HepG2 (cell line): ENCODE measurements around the gene TCF25. TPM values are rescaled to one million over a fixed set of nuclear protein-coding genes. Genes with fewer than 3 reads are reported as not detected.

Source experiments
- AHR ChIP-seq: IDR thresholded peaks from 2 replicates; pipeline ENCODE4 v1.6.1; 2018; ENCODE audit warnings: missing genetic modification reagents, missing compliant biosample characterization
- CHD2 ChIP-seq: IDR thresholded peaks from 2 replicates; pipeline ENCODE4 v1.6.1; 2011; ENCODE audit warnings: low read depth, low read length, improper control_type of control experiment
- FLYWCH1 ChIP-seq: sonication (generic); formaldehyde crosslinking; IDR thresholded peaks from 2 replicates; pipeline ENCODE4 v1.8.1; 2023; ENCODE audit warnings: mild to moderate bottlenecking, missing genetic modification reagents
- NFRKB ChIP-seq: fragments of 450-650 bp; IDR thresholded peaks from 2 replicates; pipeline ENCODE4 v1.6.1; 2017
- PCBP1 ChIP-seq: fragments of 200-400 bp; formaldehyde crosslinking; IDR thresholded peaks from 2 replicates; pipeline ENCODE4 v1.6.1; 2017; ENCODE audit warnings: mild to moderate bottlenecking, low read depth, low read length, borderline replicate concordance
- SOX6 ChIP-seq, 2 experiments: fragments of 450-650 bp in 1 of 2; sonication (generic) in 1 of 2; formaldehyde crosslinking in 1 of 2; IDR thresholded peaks; 2 replicates each; pipeline versions ENCODE4 v1.4.0 to v1.6.1; 2017 to 2020; ENCODE audit warnings: antibody characterized with exemption in 1 of 2, mild to moderate bottlenecking in 1 of 2, missing genetic modification reagents in 1 of 2
- SRF ChIP-seq: IDR thresholded peaks from 2 replicates; pipeline ENCODE4 v1.6.1; 2011; ENCODE audit warnings: mild to moderate bottlenecking, low read depth, low read length, moderate library complexity
- ZNF136 ChIP-seq: sonication (generic); formaldehyde crosslinking; IDR thresholded peaks from 2 replicates; pipeline ENCODE4 v1.8.1; 2022; ENCODE audit warnings: low read depth, mild to moderate bottlenecking, moderate library complexity, missing genetic modification reagents
- ZNF232 ChIP-seq: sonication (generic); formaldehyde crosslinking; IDR thresholded peaks from 2 replicates; pipeline ENCODE4 v1.4.0; 2020; ENCODE audit warnings: missing genetic modification reagents, borderline replicate concordance
- ZNF607 ChIP-seq: sonication (generic); formaldehyde crosslinking; IDR thresholded peaks from 2 replicates; pipeline ENCODE4 v1.5.1; 2020; ENCODE audit warnings: missing genetic modification reagents, mild to moderate bottlenecking, borderline replicate concordance
- polyA plus RNA-seq, 8 experiments: library from polyadenylated mRNA; depleted of rRNA in 3 of 8; stranded (reverse) in 7 of 8; unstranded in 1 of 8; fragments of >200 nt; fragmentation: Illumina TruSeq in 4 of 8; extraction: Trizol in 4 of 8; gene quantifications; 2 replicates each; pipeline versions ENCODE4 v1.2.1 to v1.2.3, GENCODE V29; 2011 to 2016; ENCODE audit warnings: low read depth in 4 of 8, missing spikeins in 1 of 8, mixed read lengths in 1 of 8; ENCODE audit not compliant: insufficient read depth in 1 of 8
- total RNA-seq, 5 experiments: library from RNA; depleted of rRNA; stranded (reverse); fragments of >200 nt; fragmentation: Illumina TruSeq; extraction: Trizol; gene quantifications; 2 replicates each; pipeline ENCODE4 v1.2.3, GENCODE V29; 2016; ENCODE audit warnings: low read depth in 1 of 5
- TF ChIP-seq, protein P1 (sequence below): sonication (generic); formaldehyde crosslinking; IDR thresholded peaks from 2 replicates; pipeline ENCODE4 v1.8.0; 2022; ENCODE audit warnings: mild to moderate bottlenecking, missing genetic modification reagents, moderate library complexity
- TF ChIP-seq, protein P2 (sequence below): IDR thresholded peaks from 2 replicates; pipeline ENCODE4 v1.6.1; 2016; ENCODE audit warnings: missing compliant biosample characterization, missing genetic modification reagents, borderline replicate concordance
- TF ChIP-seq, protein P3 (sequence below): sonication (generic); formaldehyde crosslinking; IDR thresholded peaks from 2 replicates; pipeline ENCODE4 v1.4.0; 2020; ENCODE audit warnings: missing genetic modification reagents, borderline replicate concordance
- TF ChIP-seq, protein P4 (sequence below): sonication (generic); formaldehyde crosslinking; IDR thresholded peaks from 2 replicates; pipeline ENCODE4 v1.4.0; 2020; ENCODE audit warnings: missing genetic modification reagents
- TF ChIP-seq, protein P5 (sequence below): IDR thresholded peaks from 2 replicates; pipeline ENCODE4 v1.6.1; 2012; ENCODE audit warnings: low read depth, low read length, improper control_type of control experiment
- TF ChIP-seq, protein P6 (sequence below): sonication (generic); formaldehyde crosslinking; IDR thresholded peaks from 2 replicates; pipeline ENCODE4 v1.4.0; 2020; ENCODE audit warnings: mild to moderate bottlenecking, missing genetic modification reagents
- TF ChIP-seq, protein P7 (sequence below): sonication (generic); formaldehyde crosslinking; IDR thresholded peaks from 2 replicates; pipeline ENCODE4 v1.5.0; 2020; ENCODE audit warnings: missing genetic modification reagents, mild to moderate bottlenecking, borderline replicate concordance
- TF ChIP-seq, protein P8 (sequence below): sonication (generic); formaldehyde crosslinking; IDR thresholded peaks from 2 replicates; pipeline ENCODE4 v1.4.0; 2020; ENCODE audit warnings: mild to moderate bottlenecking, missing genetic modification reagents

The TCF25 gene
- total and polyA plus RNA-seq, 2 of the 13 experiments (the other 11 are each of a cell fraction or from before 2014, with no cell fraction given): 138 to 206 TPM

DNA sequence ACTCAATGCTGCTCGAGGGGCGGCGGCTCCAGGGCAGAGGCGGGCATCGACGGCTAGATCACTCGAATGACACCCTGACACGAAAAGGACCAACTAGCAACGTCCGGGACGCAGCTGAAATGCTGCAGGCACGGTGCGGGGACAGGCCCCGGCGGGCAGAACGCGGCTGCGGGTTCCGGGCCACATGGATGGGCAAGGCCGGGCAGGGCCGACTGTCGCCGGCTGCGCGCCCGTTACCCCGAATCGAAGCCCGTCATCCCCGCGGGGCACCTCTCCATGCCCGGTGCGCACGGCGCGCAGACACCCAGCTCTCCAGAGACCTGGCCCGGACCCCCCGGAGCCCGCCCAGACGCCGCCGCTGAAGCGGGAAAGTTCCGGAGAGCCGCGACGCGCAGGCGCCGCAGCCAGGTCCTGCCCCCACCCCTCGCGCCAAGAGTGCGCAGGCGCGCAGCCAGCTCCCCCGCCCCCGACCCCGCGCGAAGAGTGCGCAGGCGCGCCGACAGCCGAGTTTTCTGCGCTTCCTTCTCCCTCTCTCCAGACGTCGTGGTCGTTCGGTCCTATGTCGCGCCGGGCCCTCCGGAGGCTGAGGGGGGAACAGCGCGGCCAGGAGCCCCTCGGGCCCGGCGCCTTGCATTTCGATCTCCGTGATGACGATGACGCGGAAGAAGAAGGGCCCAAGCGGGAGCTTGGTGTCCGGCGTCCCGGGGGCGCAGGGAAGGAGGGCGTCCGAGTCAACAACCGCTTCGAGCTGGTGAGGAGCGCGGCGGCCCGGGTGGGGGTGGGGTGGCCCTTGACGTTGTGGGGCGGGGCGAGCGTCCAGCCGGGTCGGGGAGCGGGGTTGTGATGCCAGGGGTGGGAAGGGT lies at the start of gene TCF25 (continued):
- TF ChIP-seq, protein P1, sequence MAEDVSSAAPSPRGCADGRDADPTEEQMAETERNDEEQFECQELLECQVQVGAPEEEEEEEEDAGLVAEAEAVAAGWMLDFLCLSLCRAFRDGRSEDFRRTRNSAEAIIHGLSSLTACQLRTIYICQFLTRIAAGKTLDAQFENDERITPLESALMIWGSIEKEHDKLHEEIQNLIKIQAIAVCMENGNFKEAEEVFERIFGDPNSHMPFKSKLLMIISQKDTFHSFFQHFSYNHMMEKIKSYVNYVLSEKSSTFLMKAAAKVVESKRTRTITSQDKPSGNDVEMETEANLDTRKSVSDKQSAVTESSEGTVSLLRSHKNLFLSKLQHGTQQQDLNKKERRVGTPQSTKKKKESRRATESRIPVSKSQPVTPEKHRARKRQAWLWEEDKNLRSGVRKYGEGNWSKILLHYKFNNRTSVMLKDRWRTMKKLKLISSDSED: peak; percentile 95
- TF ChIP-seq FLYWCH1 (CRISPR knock-in tag): no peak
- TF ChIP-seq ZNF136: peak; percentile 87; the same call in 1 of the 2 replicates
- TF ChIP-seq, protein P2, sequence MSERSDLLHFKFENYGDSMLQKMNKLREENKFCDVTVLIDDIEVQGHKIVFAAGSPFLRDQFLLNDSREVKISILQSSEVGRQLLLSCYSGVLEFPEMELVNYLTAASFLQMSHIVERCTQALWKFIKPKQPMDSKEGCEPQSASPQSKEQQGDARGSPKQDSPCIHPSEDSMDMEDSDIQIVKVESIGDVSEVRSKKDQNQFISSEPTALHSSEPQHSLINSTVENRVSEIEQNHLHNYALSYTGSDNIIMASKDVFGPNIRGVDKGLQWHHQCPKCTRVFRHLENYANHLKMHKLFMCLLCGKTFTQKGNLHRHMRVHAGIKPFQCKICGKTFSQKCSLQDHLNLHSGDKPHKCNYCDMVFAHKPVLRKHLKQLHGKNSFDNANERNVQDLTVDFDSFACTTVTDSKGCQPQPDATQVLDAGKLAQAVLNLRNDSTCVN (CRISPR knock-in tag): peak; percentile 62
- 0 out of 2 replicates have a peak, but pooled peaks have one; percentile 50 for TF ChIP-seq CHD2
- no peak for TF ChIP-seq NFRKB
- no peak for TF ChIP-seq SRF
- no peak for TF ChIP-seq SOX6 (IDR thresholded peaks at IDR 0.05)
- TF ChIP-seq SOX6 (CRISPR knock-in tag; IDR thresholded peaks at IDR 0.05): peak; percentile 60
- TF ChIP-seq, protein P3, sequence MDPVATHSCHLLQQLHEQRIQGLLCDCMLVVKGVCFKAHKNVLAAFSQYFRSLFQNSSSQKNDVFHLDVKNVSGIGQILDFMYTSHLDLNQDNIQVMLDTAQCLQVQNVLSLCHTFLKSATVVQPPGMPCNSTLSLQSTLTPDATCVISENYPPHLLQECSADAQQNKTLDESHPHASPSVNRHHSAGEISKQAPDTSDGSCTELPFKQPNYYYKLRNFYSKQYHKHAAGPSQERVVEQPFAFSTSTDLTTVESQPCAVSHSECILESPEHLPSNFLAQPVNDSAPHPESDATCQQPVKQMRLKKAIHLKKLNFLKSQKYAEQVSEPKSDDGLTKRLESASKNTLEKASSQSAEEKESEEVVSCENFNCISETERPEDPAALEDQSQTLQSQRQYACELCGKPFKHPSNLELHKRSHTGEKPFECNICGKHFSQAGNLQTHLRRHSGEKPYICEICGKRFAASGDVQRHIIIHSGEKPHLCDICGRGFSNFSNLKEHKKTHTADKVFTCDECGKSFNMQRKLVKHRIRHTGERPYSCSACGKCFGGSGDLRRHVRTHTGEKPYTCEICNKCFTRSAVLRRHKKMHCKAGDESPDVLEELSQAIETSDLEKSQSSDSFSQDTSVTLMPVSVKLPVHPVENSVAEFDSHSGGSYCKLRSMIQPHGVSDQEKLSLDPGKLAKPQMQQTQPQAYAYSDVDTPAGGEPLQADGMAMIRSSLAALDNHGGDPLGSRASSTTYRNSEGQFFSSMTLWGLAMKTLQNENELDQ: 0 out of 2 replicates have a peak, but pooled peaks have one; percentile 34
- peak; percentile 81 for TF ChIP-seq ZNF232 (CRISPR knock-in tag)
- TF ChIP-seq, protein P4, sequence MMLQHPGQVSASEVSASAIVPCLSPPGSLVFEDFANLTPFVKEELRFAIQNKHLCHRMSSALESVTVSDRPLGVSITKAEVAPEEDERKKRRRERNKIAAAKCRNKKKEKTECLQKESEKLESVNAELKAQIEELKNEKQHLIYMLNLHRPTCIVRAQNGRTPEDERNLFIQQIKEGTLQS: peak; percentile 45
- TF ChIP-seq, protein P5, sequence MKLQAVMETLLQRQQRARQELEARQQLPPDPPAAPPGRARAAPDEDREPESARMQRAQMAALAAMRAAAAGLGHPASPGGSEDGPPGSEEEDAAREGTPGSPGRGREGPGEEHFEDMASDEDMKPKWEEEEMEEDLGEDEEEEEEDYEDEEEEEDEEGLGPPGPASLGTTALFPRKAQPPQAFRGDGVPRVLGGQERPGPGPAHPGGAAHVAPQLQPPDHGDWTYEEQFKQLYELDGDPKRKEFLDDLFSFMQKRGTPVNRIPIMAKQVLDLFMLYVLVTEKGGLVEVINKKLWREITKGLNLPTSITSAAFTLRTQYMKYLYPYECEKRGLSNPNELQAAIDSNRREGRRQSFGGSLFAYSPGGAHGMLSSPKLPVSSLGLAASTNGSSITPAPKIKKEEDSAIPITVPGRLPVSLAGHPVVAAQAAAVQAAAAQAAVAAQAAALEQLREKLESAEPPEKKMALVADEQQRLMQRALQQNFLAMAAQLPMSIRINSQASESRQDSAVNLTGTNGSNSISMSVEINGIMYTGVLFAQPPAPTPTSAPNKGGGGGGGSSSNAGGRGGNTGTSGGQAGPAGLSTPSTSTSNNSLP: no peak
- TF ChIP-seq AHR (CRISPR knock-in tag): peak; percentile 68; the same call in 1 of the 2 replicates
- peak; percentile 75; the same call in 1 of the 2 replicates for TF ChIP-seq PCBP1
- TF ChIP-seq, protein P6, sequence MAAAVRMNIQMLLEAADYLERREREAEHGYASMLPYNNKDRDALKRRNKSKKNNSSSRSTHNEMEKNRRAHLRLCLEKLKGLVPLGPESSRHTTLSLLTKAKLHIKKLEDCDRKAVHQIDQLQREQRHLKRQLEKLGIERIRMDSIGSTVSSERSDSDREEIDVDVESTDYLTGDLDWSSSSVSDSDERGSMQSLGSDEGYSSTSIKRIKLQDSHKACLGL: peak; percentile 98
- TF ChIP-seq, protein P7, sequence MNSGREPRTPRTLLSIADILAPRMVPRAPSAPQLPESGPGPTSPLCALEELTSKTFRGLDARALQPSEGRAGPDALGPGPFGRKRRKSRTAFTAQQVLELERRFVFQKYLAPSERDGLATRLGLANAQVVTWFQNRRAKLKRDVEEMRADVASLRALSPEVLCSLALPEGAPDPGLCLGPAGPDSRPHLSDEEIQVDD (CRISPR knock-in tag): peak; percentile 73; the same call in 1 of the 2 replicates
- peak; percentile 62; the same call in 1 of the 2 replicates for TF ChIP-seq ZNF607 (CRISPR knock-in tag)
- TF ChIP-seq, protein P8, sequence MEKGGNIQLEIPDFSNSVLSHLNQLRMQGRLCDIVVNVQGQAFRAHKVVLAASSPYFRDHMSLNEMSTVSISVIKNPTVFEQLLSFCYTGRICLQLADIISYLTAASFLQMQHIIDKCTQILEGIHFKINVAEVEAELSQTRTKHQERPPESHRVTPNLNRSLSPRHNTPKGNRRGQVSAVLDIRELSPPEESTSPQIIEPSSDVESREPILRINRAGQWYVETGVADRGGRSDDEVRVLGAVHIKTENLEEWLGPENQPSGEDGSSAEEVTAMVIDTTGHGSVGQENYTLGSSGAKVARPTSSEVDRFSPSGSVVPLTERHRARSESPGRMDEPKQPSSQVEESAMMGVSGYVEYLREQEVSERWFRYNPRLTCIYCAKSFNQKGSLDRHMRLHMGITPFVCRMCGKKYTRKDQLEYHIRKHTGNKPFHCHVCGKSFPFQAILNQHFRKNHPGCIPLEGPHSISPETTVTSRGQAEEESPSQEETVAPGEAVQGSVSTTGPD (CRISPR knock-in tag): no peak
